PC-3 (cell line): ENCODE results near the gene PNMA1.

Source experiments
- EZH2 ChIP-seq: fragments of 300-600 bp; sonication (generic); IDR thresholded peaks from one replicate; pipeline ENCODE4 v1.6.1; 2017; ENCODE audit warnings: antibody characterized with exemption, mild to moderate bottlenecking, low read length; ENCODE audit not compliant: unreplicated experiment
- EZH2phosphoT487 ChIP-seq: fragments of 300-600 bp; sonication (generic); IDR thresholded peaks from 2 replicates; pipeline ENCODE4 v1.6.1; 2018; ENCODE audit warnings: mild to moderate bottlenecking, antibody characterized with exemption, low read length, borderline replicate concordance
- TF ChIP-seq, protein P1 (sequence below): fragments of 300-600 bp; sonication (generic); conservative IDR thresholded peaks from 2 replicates; pipeline ENCODE4 v1.5.1; 2017; ENCODE audit warnings: antibody characterized with exemption, low read depth, mild to moderate bottlenecking, low read length

DNA sequence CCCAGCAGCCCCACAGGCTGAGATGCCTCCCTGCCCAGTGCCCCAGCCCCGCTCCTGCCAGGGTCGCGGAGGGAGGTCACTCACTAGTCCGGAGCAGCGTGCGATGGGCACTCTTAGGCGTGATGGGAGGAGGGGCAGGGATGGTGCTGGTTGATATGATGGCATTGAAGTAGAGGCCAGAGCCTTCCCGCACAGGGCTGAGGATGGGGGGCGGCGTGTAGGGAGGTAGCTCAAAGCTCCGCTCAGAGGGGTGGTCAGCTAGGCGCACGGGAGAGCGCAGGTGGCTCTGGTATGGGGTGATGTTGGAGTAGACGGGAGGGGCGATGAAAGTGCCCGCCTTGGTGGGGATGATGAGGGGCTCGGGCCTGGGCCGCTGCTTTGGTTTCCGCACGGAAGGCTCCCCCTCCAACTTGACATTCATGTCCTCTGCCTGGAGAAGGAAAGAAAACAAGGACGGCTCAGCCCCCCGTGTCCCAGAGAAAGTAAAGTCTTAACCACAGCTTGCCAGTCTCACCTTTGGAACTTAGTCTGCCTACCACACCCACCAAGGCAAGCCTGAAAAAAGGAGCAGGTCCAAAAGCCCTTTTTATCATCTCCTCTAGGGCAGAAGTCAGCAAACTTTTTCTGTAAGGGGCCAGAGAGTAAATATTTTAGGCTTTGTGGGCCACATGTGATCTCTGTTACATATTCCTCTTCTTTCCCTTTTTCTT is 15.5 kb upstream of the PNMA1 start:
- TF ChIP-seq, protein P1, sequence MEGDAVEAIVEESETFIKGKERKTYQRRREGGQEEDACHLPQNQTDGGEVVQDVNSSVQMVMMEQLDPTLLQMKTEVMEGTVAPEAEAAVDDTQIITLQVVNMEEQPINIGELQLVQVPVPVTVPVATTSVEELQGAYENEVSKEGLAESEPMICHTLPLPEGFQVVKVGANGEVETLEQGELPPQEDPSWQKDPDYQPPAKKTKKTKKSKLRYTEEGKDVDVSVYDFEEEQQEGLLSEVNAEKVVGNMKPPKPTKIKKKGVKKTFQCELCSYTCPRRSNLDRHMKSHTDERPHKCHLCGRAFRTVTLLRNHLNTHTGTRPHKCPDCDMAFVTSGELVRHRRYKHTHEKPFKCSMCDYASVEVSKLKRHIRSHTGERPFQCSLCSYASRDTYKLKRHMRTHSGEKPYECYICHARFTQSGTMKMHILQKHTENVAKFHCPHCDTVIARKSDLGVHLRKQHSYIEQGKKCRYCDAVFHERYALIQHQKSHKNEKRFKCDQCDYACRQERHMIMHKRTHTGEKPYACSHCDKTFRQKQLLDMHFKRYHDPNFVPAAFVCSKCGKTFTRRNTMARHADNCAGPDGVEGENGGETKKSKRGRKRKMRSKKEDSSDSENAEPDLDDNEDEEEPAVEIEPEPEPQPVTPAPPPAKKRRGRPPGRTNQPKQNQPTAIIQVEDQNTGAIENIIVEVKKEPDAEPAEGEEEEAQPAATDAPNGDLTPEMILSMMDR, result no peak
- TF ChIP-seq EZH2phosphoT487, result no peak
- no peak for TF ChIP-seq EZH2
